ENCODE measurements around the gene ABHD6.

DNA sequence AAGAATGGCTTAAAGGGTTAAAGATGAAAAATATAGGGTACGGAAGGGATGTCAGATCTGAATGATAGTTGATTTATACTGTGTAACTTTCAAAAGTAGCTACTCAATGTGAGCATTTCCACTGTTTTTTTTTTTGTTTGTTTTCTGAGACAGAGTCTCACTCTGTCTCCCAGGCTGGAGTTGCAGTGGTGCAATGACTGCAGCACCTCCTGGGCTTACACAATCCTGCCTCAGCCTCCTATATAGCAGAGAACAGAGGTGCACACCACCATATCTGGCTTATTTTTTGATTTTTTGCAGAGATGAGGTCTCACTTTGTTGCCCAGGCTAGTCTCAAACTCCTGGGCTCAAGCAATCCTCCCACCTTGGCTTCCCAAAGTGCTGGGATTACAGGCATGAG lies 85.2 kb downstream of the ABHD6 start:
- TF ChIP-seq POLR2AphosphoS5 (IDR thresholded peaks at IDR 0.05; ENCODE audit: insufficient read depth, low read depth, low read length) (no peak), JUN (IDR thresholded peaks at IDR 0.05; ENCODE audit: borderline replicate concordance, insufficient read depth, insufficient read length, low read depth) (no peak), EZH2 (IDR thresholded peaks at IDR 0.05; ENCODE audit: borderline replicate concordance, low read depth, low read length, severe bottlenecking) (no peak), POLR2A (IDR thresholded peaks at IDR 0.05; ENCODE audit: low read depth, low read length) (no peak)
- TF ChIP-seq, protein P1, sequence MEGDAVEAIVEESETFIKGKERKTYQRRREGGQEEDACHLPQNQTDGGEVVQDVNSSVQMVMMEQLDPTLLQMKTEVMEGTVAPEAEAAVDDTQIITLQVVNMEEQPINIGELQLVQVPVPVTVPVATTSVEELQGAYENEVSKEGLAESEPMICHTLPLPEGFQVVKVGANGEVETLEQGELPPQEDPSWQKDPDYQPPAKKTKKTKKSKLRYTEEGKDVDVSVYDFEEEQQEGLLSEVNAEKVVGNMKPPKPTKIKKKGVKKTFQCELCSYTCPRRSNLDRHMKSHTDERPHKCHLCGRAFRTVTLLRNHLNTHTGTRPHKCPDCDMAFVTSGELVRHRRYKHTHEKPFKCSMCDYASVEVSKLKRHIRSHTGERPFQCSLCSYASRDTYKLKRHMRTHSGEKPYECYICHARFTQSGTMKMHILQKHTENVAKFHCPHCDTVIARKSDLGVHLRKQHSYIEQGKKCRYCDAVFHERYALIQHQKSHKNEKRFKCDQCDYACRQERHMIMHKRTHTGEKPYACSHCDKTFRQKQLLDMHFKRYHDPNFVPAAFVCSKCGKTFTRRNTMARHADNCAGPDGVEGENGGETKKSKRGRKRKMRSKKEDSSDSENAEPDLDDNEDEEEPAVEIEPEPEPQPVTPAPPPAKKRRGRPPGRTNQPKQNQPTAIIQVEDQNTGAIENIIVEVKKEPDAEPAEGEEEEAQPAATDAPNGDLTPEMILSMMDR (IDR thresholded peaks at IDR 0.05; ENCODE audit: extremely low read depth in 1 of 2, insufficient read depth in 1 of 2, low read depth in 1 of 2, low read length in 2 of 2) = no peak
